Stimulated activated CD8-positive, alpha-beta memory T cell treated with anti-CD3 and anti-CD28 coated beads, Interleukin-12 subunit alpha, Interleukin-12 subunit beta, amount 100 ng/mL, for 24 hours (primary cell): Measurements from ENCODE around the gene ARHGAP8.
"Not testable (repeated sequence)": the region's sequence is repeated elsewhere in the genome, so short reads cannot be mapped to it uniquely, and the experiment has no call there.

Source experiments
- DNase-seq: peaks from one replicate; pipeline ENCODE4 v3.0.0-alpha.2; 2020; ENCODE audit errors: extremely low read depth

ARHGAP8 gene

DNA sequence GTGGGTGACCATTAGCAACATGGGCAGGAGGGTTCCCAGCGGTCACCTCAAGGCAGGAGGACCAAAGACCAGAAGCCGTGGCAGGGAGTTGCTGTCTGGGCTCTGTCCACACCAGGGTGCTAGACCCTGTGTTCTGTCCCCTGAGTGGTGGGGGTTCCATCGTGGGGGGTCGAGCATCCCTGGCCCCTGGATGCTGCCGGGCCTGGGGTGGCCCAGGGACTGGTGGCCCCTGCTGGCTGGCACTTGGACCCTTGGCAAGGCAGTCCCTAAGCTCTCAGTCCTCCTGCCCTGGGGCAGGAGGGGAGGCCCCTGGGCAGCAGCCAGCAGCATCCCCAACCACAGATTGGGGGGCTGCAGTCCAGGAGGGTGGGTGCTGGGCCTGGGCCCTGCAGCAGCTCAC is 13.4 kb upstream of the ARHGAP8 start:
- DNase-seq = no peak

DNA sequence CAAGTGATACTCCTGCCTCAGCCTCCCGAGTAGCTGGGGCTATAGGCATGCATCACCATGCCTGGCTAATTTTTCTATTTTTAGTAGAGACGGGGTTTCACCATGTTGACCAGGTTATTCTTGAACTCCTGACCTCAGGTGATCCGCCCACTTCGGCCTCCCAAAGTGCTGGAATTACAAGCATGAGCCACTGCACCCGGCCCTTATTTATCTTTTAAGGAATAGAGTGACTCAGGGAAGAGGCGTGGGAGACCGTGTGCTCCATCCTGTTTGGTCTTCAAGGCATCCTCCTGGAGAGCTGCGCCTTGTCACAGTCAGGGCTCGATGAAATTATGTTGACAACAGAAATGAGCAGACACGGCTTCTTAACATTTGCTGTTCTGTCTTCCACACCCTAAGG is 12.7 kb upstream of the ARHGAP8 start:
- not testable (repeated sequence) for DNase-seq

DNA sequence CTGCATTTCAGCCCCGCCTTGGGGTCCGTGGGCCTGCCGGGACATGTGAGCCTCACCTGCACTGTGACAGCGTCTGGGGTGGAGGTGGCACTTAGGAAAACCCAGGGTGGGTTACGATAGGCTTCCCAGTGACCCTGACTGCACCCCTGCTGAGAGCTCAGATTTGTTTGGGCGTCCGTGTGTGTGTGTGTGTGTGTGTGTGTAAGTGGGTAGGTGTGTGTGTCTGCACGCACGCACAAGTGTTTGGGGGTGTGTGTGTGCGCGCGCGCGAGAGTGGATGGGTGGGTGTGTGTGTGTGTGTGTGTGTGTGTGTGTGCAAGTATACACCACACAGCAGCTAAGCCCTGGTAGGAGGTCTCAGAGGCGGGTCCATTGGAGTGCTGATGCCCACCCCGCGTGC is 12.1 kb upstream of the ARHGAP8 start:
- no peak for DNase-seq

DNA sequence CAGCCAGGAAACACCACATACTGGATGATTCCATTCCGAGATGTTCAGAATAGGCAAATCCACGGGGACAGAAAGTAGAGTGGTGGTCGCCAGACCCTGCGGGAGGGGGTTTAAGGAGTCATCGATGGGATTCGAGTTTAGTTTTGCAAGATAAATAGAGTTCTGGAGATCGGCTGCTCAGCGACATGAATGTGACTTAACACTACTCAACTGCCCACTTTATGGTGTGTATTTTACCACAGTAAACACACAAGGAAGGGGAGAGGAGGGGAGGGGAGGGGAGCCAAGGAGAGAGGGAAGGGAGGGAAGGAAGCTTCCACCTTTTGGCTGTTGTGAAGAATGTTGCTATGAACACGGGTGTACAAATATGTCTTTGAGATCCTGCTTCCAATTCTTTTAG is 10.4 kb upstream of the ARHGAP8 start:
- no peak for DNase-seq

DNA sequence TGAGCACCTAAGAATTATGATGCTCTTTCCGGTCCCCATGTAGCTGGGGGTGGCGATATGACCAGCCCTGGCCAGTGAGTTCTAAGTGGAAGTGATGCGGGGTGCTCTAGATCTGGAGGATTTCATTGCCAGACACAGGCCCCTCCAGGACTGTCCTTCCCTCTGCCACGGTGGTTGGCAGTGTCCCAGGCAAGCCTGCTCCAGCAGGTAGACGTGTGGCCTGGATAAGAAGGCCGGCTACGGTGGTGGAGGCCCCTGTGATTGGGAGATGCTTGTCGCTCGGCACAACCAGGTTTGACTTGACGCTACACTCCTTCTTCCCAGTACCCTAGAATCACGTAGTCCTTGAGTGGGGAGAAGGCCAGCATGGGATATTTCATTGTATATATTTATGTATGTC is 9.1 kb upstream of the ARHGAP8 start:
- no peak for DNase-seq

DNA sequence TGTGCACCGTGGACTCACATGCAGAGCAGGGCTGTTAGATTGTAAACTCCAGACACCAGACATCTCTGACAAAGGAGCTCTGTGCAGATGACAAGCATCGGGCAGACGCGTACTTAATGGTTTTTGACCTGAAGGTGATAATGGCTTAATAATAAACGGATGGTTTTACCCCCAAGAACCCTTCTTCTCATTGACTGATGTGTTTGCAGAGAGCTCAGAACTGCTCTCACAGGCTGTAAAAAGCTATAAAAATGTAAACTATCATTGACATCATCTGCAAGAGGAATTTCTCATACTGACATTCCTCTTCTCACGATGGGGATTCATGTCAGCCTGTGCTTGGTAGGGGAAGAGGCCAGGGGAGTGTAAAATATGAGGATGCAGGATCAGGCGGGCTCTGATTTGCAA is 8.6 kb upstream of the ARHGAP8 start:
- no peak for DNase-seq

DNA sequence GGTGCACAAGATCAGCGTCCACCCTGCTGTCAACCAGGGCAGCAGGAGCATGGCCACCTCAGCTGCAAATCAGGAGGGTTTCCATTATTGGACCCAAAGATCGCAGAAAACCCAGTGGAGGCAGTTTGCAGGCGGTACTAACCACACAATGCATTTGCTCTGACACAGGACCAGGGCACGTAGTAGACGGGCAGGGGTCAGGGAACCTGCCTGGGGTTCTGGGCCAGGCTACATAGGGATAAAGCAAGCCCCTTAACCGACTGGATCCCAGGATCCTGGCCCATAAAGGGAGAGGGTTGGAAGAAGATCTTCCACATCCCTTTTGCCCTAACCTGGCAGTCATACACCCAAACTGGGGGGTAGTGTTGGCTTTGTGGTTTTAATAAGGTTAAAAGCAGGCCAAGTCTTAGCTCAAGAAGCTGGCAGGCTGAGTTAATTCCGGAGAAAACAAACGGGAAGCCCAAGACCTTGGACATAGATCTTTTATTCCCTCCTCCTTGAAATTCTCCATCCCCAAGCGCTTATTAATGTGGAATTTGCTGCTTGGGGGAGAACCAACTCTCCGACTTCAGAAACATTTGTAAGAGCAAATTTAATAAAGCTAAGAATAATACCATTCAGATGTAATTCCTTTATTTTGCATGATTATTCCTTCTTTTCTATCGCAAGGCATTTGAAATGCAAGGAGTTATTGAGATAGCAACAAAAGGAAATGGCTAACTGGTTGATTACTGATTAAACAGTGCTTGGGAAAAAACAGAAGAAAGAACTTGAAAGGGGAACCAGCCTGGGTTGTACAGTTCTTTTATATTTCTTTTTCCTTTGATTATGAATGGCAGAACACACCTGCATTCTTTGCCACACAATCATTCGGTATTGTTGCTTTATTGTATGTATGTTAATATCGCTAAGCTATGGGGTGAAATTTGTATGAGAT is 6.3 kb upstream of the ARHGAP8 start:
- no peak for DNase-seq

DNA sequence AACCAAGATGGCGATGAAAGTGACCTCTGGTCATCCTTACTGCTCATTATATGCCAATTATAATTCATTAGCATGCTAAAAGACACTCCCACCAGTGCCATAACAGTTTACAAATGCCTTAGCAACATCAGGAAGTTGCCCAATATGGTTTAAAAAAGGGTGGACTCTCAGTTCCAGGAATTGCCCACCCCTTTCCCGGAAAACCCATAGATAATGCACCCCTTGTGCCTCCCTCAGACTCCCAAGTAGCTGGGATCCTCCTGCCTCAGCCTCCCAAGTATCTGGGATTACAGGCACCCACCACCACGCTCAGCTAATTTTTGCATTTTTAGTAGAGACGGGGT is 4.6 kb upstream of the ARHGAP8 start:
- DNase-seq = not testable (repeated sequence)

DNA sequence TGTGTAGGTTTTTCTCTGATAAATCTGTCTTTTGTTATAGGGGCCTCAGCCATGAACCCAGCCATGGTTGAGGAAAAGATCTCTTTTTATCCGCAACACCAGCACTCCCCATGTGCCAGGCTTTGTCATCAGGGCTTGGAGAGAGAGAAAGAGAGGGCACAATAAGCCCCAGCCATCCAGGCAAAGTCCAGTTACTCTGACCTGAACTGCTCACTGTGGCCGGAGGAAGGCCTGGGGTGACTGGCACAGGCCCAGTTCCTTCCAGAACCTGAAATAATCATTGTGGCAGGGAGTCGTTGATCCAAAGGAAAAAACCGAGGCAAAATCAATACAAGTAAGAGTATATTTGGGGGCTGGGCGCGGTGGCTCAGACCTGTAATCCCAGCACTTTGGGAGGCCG is 3.9 kb upstream of the ARHGAP8 start:
- DNase-seq = no peak

DNA sequence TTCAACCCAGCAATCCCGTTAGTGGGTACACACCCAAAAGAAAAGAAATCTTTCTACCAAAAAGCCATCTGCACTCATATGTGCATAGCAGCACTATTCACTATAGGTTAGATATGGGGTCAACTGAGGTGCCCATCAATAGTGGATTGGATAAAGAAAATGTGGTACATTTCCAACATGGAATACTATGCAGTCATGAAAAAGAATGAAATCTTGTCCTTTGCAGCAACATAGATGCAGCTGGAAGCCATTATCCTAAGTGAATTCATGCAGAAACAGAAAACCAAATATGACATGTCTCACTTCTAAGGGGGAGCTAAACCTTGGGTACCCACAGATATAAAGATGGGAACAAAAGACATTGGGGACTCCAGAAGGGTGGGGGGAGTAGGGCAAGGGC is 1.9 kb upstream of the ARHGAP8 start:
- no peak for DNase-seq

DNA sequence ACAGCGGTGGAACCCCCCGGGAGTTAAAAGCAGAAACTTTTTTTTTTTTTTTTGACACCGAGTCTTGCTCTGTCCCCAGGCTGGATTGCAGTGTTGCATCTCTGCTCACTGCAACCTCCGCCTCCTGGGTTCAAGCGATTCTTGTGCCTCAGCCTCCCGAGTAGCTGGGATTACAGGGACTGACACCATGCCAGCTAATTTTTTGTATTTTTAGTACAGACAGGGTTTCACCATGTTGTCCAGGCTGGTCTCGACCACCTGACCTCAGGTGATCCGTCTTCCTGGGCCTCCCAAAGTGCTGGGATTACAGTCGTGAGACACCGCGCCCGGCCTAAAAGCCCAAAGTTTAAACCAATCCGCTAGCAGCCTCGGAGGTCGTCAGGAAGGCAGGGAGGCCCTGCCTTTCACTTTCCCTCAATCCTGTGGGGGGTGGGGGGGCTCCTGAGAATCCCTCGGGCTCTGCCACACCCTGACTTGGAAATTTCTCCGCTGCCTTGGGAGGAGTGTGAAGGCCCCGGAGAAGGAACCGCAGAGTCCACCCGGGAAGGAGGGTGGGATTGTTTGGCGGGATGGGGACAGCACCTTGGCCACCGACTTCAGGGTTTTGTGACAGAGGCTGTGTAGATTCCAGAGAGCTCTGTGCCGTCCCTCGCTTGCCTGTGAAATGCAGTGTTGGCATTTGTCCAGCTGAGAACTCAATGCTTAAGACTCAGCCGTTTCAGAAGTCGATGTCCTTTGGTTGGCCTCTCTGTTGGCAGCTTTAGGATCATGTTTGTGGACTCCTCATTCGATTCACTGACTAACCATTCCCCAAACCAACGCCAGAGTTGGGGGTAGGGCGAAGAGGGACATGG is 1.0 kb downstream of the ARHGAP8 start:
- no peak for DNase-seq

DNA sequence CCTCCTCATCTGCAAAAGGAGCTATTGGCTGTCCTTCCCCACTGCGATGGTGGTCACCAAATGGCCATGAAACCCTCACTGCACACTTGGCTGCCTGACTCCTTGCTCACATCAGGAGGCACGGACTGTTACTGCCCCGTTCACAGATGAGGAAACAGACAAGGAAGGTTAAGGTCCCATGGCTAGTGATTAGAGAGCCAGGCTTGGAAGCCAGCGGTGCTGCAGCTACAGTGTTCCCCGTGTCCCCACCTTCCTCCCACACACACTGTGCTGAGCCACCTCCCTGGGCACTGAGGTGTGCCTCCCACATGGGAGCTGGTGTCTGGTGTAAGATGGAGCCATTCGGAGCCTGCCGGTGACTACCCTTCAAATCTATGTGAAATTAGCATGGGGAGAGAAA is 2.6 kb downstream of the ARHGAP8 start:
- no peak for DNase-seq

DNA sequence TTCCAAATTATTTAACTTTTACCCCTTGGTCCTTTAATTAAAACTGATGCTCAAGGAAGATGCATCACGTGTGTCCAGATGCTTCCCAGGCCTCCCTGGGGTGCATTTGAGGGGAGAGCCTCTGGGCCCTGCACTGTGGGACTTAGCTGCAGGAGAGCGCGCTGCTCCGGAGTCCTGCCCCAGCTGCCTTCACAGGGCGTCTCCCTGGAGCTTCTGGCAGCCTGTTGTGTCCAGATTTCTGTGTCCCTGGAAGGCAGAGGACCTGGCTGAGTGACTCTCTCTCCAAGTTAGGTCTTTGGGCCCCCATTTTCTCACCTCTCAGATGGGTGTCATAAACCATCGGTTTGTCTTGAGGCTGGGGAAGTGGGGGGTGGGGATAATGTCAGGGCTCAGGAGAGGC is 3.0 kb downstream of the ARHGAP8 start:
- no peak for DNase-seq

DNA sequence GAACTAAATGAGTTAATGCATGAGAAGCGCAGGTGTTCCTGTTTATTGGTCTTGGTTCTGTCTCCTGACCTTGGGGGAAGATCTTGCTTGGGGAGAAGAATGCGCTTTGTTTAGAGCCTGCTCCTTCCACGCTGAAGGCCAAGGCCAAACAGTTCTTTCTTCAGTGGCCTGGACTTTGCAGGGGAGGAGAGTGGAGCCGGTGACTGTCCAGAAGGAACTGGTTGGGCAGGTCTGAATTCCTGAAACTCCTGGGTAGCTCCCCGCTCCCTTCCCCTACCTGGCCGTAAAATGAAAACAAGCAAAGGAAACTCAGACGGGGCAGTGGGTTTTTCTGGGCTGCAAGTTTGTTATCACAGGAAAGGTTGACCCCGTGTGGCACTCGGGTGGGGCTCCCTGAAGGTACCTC is 3.6 kb downstream of the ARHGAP8 start:
- no peak for DNase-seq

DNA sequence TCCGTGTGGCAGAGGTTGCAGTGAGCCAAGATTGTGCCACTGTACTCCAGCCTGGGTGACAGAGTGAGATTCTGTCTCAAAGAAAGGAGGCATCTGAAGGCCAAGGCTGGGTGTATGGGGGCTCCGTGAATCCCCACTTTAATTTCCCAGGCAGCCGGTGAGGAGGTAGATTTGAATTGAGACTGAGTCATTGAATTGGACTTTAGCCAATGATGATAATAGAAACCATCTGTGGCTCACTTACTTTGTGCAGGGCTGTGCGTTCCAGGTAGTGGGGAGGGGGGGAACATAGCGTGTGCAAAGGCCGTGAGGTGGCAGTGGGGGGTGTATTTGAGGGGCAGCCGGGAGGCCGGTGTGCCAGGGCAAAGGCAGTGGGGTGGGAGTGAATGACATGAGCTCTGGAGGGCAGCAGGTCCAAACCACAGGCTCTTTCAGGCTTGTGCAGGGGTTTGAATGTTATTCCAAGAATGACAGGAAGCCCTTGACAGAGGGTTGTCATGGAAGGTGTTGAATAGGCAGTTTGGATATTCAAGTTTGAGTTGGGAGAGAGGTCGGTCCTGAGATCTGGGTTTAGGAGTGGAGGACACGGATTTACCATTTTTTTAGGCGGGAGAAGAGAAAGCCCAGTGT is 6.1 kb downstream of the ARHGAP8 start:
- DNase-seq = no peak

DNA sequence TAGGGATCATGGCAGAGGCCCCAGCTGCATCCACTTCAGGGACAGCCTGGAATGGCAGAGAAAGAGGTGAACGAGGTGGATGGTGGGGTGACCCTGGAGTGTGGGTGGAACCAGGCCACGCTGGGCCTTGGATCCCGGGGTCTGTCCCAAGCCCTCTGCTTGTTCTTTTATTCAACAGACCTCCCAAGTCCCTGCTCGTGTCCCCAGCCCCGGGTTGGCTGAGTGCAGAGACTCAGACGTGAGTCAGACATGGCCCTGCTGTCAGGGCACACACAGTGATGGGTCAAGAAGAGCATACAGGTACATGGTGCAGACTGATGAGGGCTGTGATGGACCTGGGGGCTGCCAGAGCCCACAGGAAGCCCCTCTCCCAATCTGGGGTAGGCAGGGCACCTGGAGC is 6.6 kb downstream of the ARHGAP8 start:
- DNase-seq = no peak

DNA sequence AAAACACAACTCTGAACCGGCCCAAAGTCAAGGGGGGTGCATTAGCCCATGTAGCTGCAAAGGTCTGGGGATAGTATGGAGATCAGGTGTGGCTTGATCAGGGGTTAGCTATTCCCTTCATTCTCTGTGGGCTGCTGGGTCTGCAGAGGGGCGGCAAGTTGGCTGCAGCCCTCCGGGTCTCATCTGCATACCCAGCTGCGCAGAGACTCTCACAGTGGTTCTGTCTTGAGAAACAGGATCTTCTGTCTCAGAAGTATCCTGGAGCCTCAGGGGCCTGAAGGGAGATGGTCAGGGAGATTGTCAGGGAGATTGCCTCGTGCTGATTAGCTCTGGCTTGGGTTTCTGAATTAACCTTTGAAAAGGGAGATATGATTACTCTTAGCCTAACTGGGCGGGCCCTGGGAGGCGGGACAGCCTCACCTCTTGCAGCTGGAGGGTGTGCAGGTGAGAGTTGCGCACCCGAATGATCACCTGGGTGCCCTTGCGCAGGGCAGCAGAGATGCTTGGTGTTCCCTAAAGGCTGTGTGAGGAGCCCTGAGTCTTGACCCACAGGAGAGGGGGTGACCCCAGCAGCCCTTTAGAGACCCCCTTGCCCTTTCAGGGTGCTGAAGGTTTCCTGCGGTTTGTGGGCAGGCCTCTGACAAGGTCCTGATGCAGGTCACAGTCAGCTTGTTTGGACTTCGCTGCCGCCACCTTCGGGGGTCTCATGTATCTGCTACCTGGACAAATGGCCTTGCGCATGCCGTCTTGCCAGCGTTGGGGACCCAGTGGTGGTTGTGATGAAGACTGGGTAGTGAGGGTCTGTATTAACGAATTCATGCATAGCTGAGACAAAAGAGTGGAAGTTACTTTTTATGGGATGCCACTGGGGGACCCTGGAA is 7.3 kb downstream of the ARHGAP8 start:
- DNase-seq = no peak

DNA sequence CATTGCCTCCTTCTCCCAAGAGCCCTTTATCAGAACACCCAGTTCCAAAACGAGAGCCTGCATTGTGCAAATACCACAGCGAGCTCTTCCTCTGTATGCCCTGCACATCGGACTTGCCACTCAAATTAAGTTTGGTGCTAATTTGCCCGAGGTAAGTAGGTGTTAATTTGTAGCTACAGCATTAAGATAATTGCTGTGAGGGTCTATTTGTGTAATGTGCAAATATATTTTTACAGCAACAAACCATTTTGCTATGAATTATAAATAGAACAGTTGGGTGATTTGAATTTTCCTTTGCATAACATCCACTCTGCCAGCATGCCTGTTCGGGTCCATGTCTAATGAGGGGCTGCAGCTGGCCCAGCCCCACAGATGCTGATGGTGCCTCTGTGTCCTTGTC is 8.1 kb downstream of the ARHGAP8 start:
- no peak for DNase-seq

DNA sequence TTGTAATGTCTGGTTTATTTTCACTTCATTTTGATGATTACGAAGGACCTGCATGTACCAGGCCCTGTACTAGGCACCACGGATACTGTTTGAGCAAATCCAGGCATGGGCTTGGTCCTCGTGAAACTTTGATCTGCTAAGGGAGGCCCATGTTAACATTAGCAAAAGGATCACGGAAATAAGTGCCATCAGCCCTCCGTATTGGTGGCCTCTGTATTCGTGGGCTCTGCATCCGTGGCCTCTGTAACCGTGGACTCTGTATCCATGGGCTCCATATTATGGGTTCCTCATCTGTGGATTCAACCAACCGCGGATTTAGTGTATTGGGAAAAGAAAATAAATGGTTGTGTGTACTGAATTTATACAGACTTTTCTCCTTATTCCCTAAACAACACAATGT is 8.7 kb downstream of the ARHGAP8 start:
- DNase-seq = no peak

DNA sequence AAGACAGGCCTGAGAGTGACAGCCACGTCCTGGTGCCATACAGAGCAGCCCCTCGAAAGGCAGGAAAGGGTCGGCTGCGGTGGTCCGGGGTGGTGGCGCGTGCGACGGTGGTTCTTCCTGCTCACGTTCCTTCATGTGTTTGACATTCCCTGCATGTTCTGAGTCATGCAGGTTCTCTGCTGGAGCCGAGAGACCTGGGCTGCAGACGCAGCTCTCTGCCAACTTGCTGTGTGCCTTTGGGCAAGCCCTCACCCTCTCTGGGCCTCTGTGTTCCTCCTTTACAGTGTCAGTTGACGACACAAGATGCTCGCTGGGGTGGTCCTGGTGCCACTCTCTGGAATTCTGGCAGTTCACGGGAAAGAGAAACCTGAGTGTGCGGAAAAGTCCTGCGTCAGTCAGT is 12.0 kb downstream of the ARHGAP8 start:
- DNase-seq = no peak

DNA sequence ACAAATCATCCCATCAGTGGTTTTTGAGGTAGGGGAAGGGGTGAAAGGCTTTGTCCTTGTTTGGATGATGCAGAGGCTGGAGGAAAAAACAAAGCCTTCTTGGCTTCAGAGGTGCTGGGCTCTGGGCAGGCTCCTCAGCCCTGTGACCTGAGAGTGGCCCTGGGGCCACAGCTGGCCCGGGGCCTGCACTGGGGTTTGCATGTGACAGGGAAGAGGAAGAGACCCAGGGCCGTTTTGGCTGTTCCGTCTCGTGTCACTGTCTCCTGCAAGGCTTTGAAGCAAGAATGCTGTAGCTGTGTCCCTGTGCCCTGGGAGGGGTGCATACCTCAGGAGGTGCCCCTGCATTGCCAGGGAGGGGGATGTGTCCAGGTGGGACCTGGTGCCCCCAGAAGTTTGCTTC is 12.6 kb downstream of the ARHGAP8 start:
- no peak for DNase-seq
